GM21367 (cell line): ENCODE measurements around the gene UGGT2.
A peak's percentile ranks its signal among the peaks of the same experiment; 100 is the strongest.
"Not testable (repeated sequence)": the region's sequence is repeated elsewhere in the genome, so short reads cannot be mapped to it uniquely, and the experiment has no call there.

Source experiments
- ATAC-seq: cut with Tn5 transposase; IDR thresholded peaks from one replicate; pipeline ENCODE4 v1.9.1; 2021; ENCODE audit not compliant: unreplicated experiment

UGGT2 gene

GRCh38 chr13:96050955-96051354 lies 2.2 kb downstream of the UGGT2 start:
- ATAC-seq: not testable (repeated sequence)

- ATAC-seq: not testable (repeated sequence)
Observed at GRCh38 chr13:96046449-96047126, 6.6 kb downstream of the UGGT2 start.

GRCh38 chr13:96044238-96044637 lies 9.0 kb downstream of the UGGT2 start:
- ATAC-seq: no peak

- ATAC-seq: no peak
Observed at GRCh38 chr13:96041326-96042110, 11.7 kb downstream of the UGGT2 start.

GRCh38 chr13:96036515-96036914 lies 16.7 kb downstream of the UGGT2 start:
- ATAC-seq: no peak

GRCh38 chr13:96034662-96035061 lies 18.5 kb downstream of the UGGT2 start:
- no peak for ATAC-seq

GRCh38 chr13:96033220-96034015 lies 19.8 kb downstream of the UGGT2 start:
- no peak for ATAC-seq

- ATAC-seq: no peak
Observed at GRCh38 chr13:96032717-96033116, 20.5 kb downstream of the UGGT2 start.

- ATAC-seq: no peak
Observed at GRCh38 chr13:96029002-96029401, 24.2 kb downstream of the UGGT2 start.

- no peak for ATAC-seq
Observed at GRCh38 chr13:96027496-96027895, 25.7 kb downstream of the UGGT2 start.

- ATAC-seq: no peak
Observed at GRCh38 chr13:96025283-96025682, 27.9 kb downstream of the UGGT2 start.

- ATAC-seq: no peak
Observed at GRCh38 chr13:96020931-96021330, 32.3 kb downstream of the UGGT2 start.

- ATAC-seq: peak; percentile 94
Observed at GRCh38 chr13:96020155-96020575, 33.0 kb downstream of the UGGT2 start.

- ATAC-seq: no peak
Observed at GRCh38 chr13:96018135-96018534, 35.1 kb downstream of the UGGT2 start.

- ATAC-seq: no peak
Observed at GRCh38 chr13:96011291-96011872, 41.8 kb downstream of the UGGT2 start.

- no peak for ATAC-seq
Observed at GRCh38 chr13:96003304-96003703, 49.9 kb downstream of the UGGT2 start.

GRCh38 chr13:96002322-96003131 lies 50.7 kb downstream of the UGGT2 start:
- ATAC-seq: no peak

- ATAC-seq: no peak
Observed at GRCh38 chr13:96000069-96000468, 53.1 kb downstream of the UGGT2 start.

- no peak for ATAC-seq
Observed at GRCh38 chr13:95987841-95988240, 65.4 kb downstream of the UGGT2 start.

GRCh38 chr13:95982144-95982543 lies 71.1 kb downstream of the UGGT2 start:
- ATAC-seq: no peak
